IMR-90 (cell line): ENCODE data around the gene AKNA. TPM values are rescaled to one million over a fixed set of nuclear protein-coding genes. Genes with fewer than 3 reads are reported as not detected.

Source experiments
- ATAC-seq: fragments of 200-7000 bp; cut with Tn5 transposase; 2 replicates; pipeline ENCODE4 v1.9.1; 2020; ENCODE audit warnings: low read depth, mild to moderate bottlenecking, moderate library complexity
- BruUV-seq: library from RNA; stranded (reverse); fragments of 400-500 nt; replicated peaks from 2 replicates; lab custom pipeline; 2021; lab: Mats Ljungman, UMichigan
- CTCF ChIA-PET: fragments of 300-600 bp; formaldehyde crosslinking; extraction: SDS; loops from one replicate; lab custom pipeline; 2021; ENCODE audit warnings: antibody characterized with exemption; lab: Yijun Ruan, JAX
- POLR2A ChIA-PET: fragments of 300-600 bp; sonication (Branson Sonifier 250); formaldehyde crosslinking; loops from one replicate; lab custom pipeline; 2022; ENCODE audit warnings: antibody characterized with exemption; ENCODE audit not compliant: unreplicated experiment; lab: Charles Lee
- DNase-seq: peaks from one replicate; pipeline ENCODE4 v3.0.0; 2013
- H2AFZ ChIP-seq: replicated peaks from 2 replicates; pipeline ENCODE3; 2013; ENCODE audit warnings: low read length, mild to moderate bottlenecking; ENCODE audit not compliant: poor library complexity
- H2AK5ac ChIP-seq: 2 replicates; pipeline ENCODE4 v1.6.1; 2013; ENCODE audit warnings: low read depth, low read length, inconsistent platforms
- H2AK9ac ChIP-seq: replicated peaks from 2 replicates; pipeline ENCODE3; 2013; ENCODE audit warnings: mild to moderate bottlenecking, low read depth, low read length, moderate library complexity; ENCODE audit not compliant: poor library complexity
- H2BK120ac ChIP-seq: 2 replicates; pipeline ENCODE4 v1.6.1; 2013; ENCODE audit warnings: low read depth, low read length, inconsistent platforms
- H2BK15ac ChIP-seq: 3 replicates; pipeline ENCODE4 v1.6.1; 2013; ENCODE audit warnings: low read depth, low read length, inconsistent platforms
- H2BK20ac ChIP-seq: 2 replicates; pipeline ENCODE4 v1.6.1; 2013; ENCODE audit warnings: low read depth, mild to moderate bottlenecking, inconsistent platforms, low read length, moderate library complexity
- H2BK5ac ChIP-seq: 2 replicates; pipeline ENCODE4 v1.6.1; 2013; ENCODE audit warnings: mild to moderate bottlenecking, low read depth, low read length, inconsistent platforms; ENCODE audit not compliant: poor library complexity, severe bottlenecking
- H3K14ac ChIP-seq: replicated peaks from 2 replicates; pipeline ENCODE4 v1.6.1; 2013; ENCODE audit warnings: low read depth, low read length, inconsistent platforms
- H3K18ac ChIP-seq: 2 replicates; pipeline ENCODE4 v1.6.1; 2013; ENCODE audit warnings: low read depth, low read length, control low read depth
- H3K23ac ChIP-seq: 2 replicates; pipeline ENCODE4 v1.6.1; 2013; ENCODE audit warnings: low read depth, low read length, inconsistent platforms
- H3K27ac ChIP-seq: 2 replicates; pipeline ENCODE4 v1.5.1; 2013; ENCODE audit warnings: mild to moderate bottlenecking, control low read depth, low read length; ENCODE audit not compliant: insufficient read depth
- H3K27me3 ChIP-seq: 2 replicates; pipeline ENCODE4 v1.6.1; 2013; ENCODE audit warnings: low read length; ENCODE audit not compliant: control insufficient read depth, insufficient read depth
- H3K36me3 ChIP-seq: 2 replicates; pipeline ENCODE4 v1.6.1; 2013; ENCODE audit warnings: low read length, mixed read lengths; ENCODE audit not compliant: control insufficient read depth, insufficient read depth
- H3K4ac ChIP-seq: 2 replicates; pipeline ENCODE4 v1.6.1; 2013; ENCODE audit warnings: low read depth, low read length, inconsistent platforms
- H3K4me1 ChIP-seq: 2 replicates; pipeline ENCODE4 v1.6.1; 2013; ENCODE audit warnings: low read length, mixed read lengths; ENCODE audit not compliant: control insufficient read depth, insufficient read depth
- H3K4me2 ChIP-seq: 2 replicates; pipeline ENCODE4 v1.6.1; 2013; ENCODE audit warnings: low read depth, mild to moderate bottlenecking, control low read depth, low read length, moderate library complexity
- H3K4me3 ChIP-seq: 2 replicates; pipeline ENCODE4 v1.5.1; 2013; ENCODE audit warnings: low read depth, mild to moderate bottlenecking, control low read depth, low read length, moderate library complexity; ENCODE audit not compliant: insufficient read depth
- H3K56ac ChIP-seq: 2 replicates; pipeline ENCODE4 v1.6.1; 2013; ENCODE audit warnings: low read length, inconsistent platforms; ENCODE audit not compliant: insufficient read depth; ENCODE audit errors: extremely low read depth
- H3K79me1 ChIP-seq, 2 experiments: 2 replicates each; pipeline ENCODE4 v1.6.1; 2013; ENCODE audit warnings: low read length in 2 of 2, inconsistent platforms in 1 of 2, low read depth in 1 of 2
- H3K9ac ChIP-seq: 2 replicates; pipeline ENCODE4 v1.6.1; 2013; ENCODE audit warnings: low read depth, low read length, control low read depth
- H3K9me1 ChIP-seq: 2 replicates; pipeline ENCODE4 v1.6.1; 2013; ENCODE audit warnings: low read length, inconsistent platforms; ENCODE audit not compliant: insufficient read depth
- H3K9me3 ChIP-seq: 2 replicates; pipeline ENCODE4 v1.6.1; 2013; ENCODE audit warnings: low read length; ENCODE audit not compliant: control insufficient read depth, insufficient read depth
- H4K20me1 ChIP-seq: 2 replicates; pipeline ENCODE4 v1.6.1; 2013; ENCODE audit warnings: low read length, inconsistent platforms; ENCODE audit not compliant: insufficient read depth
- H4K5ac ChIP-seq: 2 replicates; pipeline ENCODE4 v1.6.1; 2013; ENCODE audit warnings: mild to moderate bottlenecking, low read depth, low read length, control low read depth
- H4K8ac ChIP-seq, 2 experiments: 2 replicates each; pipeline ENCODE4 v1.6.1; 2013; ENCODE audit warnings: low read depth in 2 of 2, low read length in 2 of 2, control low read depth in 1 of 2, inconsistent platforms in 1 of 2
- H4K91ac ChIP-seq: 2 replicates; pipeline ENCODE4 v1.6.1; 2013; ENCODE audit warnings: low read depth, low read length, inconsistent platforms; ENCODE audit not compliant: insufficient read depth
- CHD1 ChIP-seq: IDR thresholded peaks from 2 replicates; pipeline ENCODE4 v1.6.1; 2012; ENCODE audit warnings: low read depth, low read length, improper control_type of control experiment
- NFE2L2 ChIP-seq: fragments of 150-350 bp; IDR thresholded peaks from 2 replicates; pipeline ENCODE4 v1.6.1; 2016; ENCODE audit warnings: low read depth, mild to moderate bottlenecking, low read length
- RAD21 ChIP-seq: IDR thresholded peaks from 2 replicates; pipeline ENCODE4 v1.6.1; 2012; ENCODE audit warnings: low read length, improper control_type of control experiment
- RFX5 ChIP-seq: IDR thresholded peaks from 2 replicates; pipeline ENCODE4 v1.8.0; 2012; ENCODE audit warnings: low read depth, mild to moderate bottlenecking, low read length, moderate library complexity
- WGBS, 2 experiments: methylation state at CpG; one replicate each; pipeline versions ENCODE4 v1.1.5 to v1.1.7; 2013; ENCODE audit warnings: missing lambda C conversion rate in 2 of 2; ENCODE audit not compliant: insufficient read length in 1 of 2; ENCODE audit errors: extremely low coverage in 2 of 2; 5-methylcytosine and 5-hydroxymethylcytosine counted together
- dilution Hi-C: fragments of 300-500 bp; cut with HindIII; formaldehyde crosslinking; loops from one replicate; pipeline ENCODE4 v1.14.3; 2018; ENCODE audit warnings: low sequenced_read_pairs; ENCODE audit not compliant: unreplicated experiment
- in situ Hi-C: fragments of 300-500 bp; cut with MboI; formaldehyde crosslinking; loops from 3 replicates; pipeline ENCODE4 v1.14.3; 2019; ENCODE audit warnings: low sequenced_read_pairs, inconsistent platforms, mixed read lengths
- intact Hi-C: fragments of 100-400 bp; cut with micrococcal nuclease; formaldehyde crosslinking; loops from 2 replicates; pipeline ENCODE4 v1.10.0; 2022
- polyA plus RNA-seq, 3 experiments: library from polyadenylated mRNA; depleted of rRNA; stranded (reverse); fragments of >200 nt; gene quantifications; 2 replicates each; pipeline ENCODE4 v1.2.3, GENCODE V29; 2012; ENCODE audit warnings: low replicate concordance in 1 of 3
- total RNA-seq: library from RNA; depleted of rRNA; stranded (reverse); fragments of >200 nt; gene quantifications from 2 replicates; pipeline ENCODE4 v1.2.3, GENCODE V29; 2012

The AKNA gene
- total and polyA plus RNA-seq, 2 of the 4 experiments (the other 2 are of a cell fraction) = 2.7 to 7.3 TPM

DNA sequence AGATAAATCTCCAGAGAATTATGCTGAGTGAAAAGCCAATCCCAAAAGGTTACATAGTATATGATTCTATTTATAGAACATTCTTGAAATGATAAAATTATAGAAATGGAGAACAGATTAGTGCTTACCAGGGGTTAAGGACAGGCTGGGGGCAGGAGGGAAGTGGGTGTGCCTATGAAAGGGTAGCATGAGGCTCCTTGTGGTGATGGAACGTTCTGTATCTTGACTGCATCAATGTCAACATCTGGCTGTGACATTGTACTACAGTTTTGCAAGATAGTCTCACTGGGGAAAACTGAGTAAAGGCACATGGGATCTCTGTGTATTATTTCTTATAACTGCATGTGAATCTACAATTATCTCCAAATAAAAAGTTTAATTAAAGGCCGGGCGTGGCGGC lies 35.9 kb downstream of the AKNA start:
- no peak overlapping the region for H2AFZ ChIP-seq
- DNase-seq (no peak), ATAC-seq (no peak)
- H3K9me3 ChIP-seq = no peaks in the 10 kb centered on the region
- H3K27me3 ChIP-seq = no peaks in the 10 kb centered on the region
- H4K20me1 ChIP-seq = peaks cover 7% of the 10 kb centered on the region; the same call in 1 of the 2 replicates
- peaks cover 18% of the 10 kb centered on the region for H3K9me1 ChIP-seq
- ChIA-PET CTCF (interaction anchor here (1.4 kb wide), 1 partner anchor 14 kb away, joined by 6 read pairs; no protein-coding TSS in a partner anchor), POLR2A (no interaction called here)
- H2BK120ac ChIP-seq = no peak overlapping the region
- H3K4ac ChIP-seq = no peak overlapping the region
- no peak overlapping the region for H3K27ac ChIP-seq
- no peak overlapping the region for H3K4me2 ChIP-seq
- no peak overlapping the region for H3K4me3 ChIP-seq
- H3K36me3 ChIP-seq = peaks cover 47% of the 10 kb centered on the region
- WGBS, 2 experiments = no CpG with 5 or more reads among the region's 4 CpGs
- intact Hi-C loops (no loop called here), dilution Hi-C loops (no loop called here), in situ Hi-C loops (no loop called here)
- H3K4me1 ChIP-seq = peaks cover 13% of the 10 kb centered on the region
- no peak overlapping the region for H2BK20ac ChIP-seq
- peaks cover 0 to 12% of the 10 kb centered on the region in 2 experiments; a peak in 2 of 4 replicates for H3K79me1 ChIP-seq
- H4K5ac ChIP-seq = no peak overlapping the region
- H3K56ac ChIP-seq = no peak overlapping the region
- H4K8ac ChIP-seq = no peak overlapping the region
- no peak overlapping the region for H2BK15ac ChIP-seq
- no peak overlapping the region for H3K18ac ChIP-seq
- H2AK9ac ChIP-seq = no peak overlapping the region
- no peak for TF ChIP-seq RFX5
- no peak for TF ChIP-seq CHD1
- no peak for TF ChIP-seq NFE2L2
- no peak for TF ChIP-seq RAD21
- H2BK5ac ChIP-seq = no peak overlapping the region
- H3K9ac ChIP-seq = no peak overlapping the region
- no peak overlapping the region for H2AK5ac ChIP-seq
- H3K23ac ChIP-seq = no peak overlapping the region
- H3K14ac ChIP-seq = no peak overlapping the region
- H4K91ac ChIP-seq = no peak overlapping the region
- BruUV-seq = no TSS peak
